A549 (cell line): Measurements from ENCODE around the gene PCDH9. TPM values are rescaled to one million over a fixed set of nuclear protein-coding genes. Genes with fewer than 3 reads are reported as not detected.

Source experiments
- ATAC-seq, 2 experiments: fragments of 200-7000 bp in 1 of 2; fragments of >200 bp in 1 of 2; cut with Nextera tagmentation in 1 of 2; cut with Tn5 transposase in 1 of 2; 3 replicates each; pipeline versions ENCODE4 v1.8.0 to v1.9.1; 2018 to 2020; ENCODE audit warnings: mild to moderate bottlenecking in 1 of 2, moderate library complexity in 1 of 2
- CTCF ChIA-PET: fragments of 300-600 bp; sonication (Branson Sonifier 250); formaldehyde crosslinking; extraction: SDS; loops from one replicate; lab custom pipeline; 2021; ENCODE audit warnings: antibody characterized with exemption, inconsistent platforms; lab: Yijun Ruan, JAX
- POLR2A ChIA-PET: fragments of 350-600 bp; formaldehyde crosslinking; extraction: SDS; loops from one replicate; lab custom pipeline; 2021; ENCODE audit warnings: antibody characterized with exemption, inconsistent platforms; lab: Yijun Ruan, JAX
- DNase-seq, 2 experiments: peaks; one replicate each; pipeline versions ENCODE4 v3.0.0 to v3.0.0-alpha.2; 2011 to 2016; ENCODE audit warnings: low read depth in 1 of 2, low spot score in 1 of 2
- FAIRE-seq: peaks from 2 replicates; lab custom pipeline; 2011; peaks lifted over from hg19 to GRCh38; lab: Jason Lieb, UNC
- H3K27ac ChIP-seq, 2 experiments: fragments of >200 bp; sonication (Bioruptor Twin); formaldehyde crosslinking; 3 replicates each; pipeline ENCODE4 v1.5.1; 2016 to 2017
- H3K4me1 ChIP-seq: fragments of >200 bp; sonication (Bioruptor Twin); formaldehyde crosslinking; 3 replicates; pipeline ENCODE4 v1.6.1; 2016
- H3K4me2 ChIP-seq: fragments of >200 bp; sonication (Bioruptor Twin); formaldehyde crosslinking; 3 replicates; pipeline ENCODE4 v1.6.1; 2016
- H3K4me3 ChIP-seq: fragments of >200 bp; sonication (Bioruptor Twin); formaldehyde crosslinking; 3 replicates; pipeline ENCODE4 v1.5.1; 2016
- H3K9me3 ChIP-seq: fragments of >200 bp; sonication (Bioruptor Twin); formaldehyde crosslinking; 3 replicates; pipeline ENCODE4 v1.6.1; 2016
- BHLHE40 ChIP-seq: IDR thresholded peaks from 2 replicates; pipeline ENCODE4 v1.6.1; 2012; ENCODE audit warnings: low read depth, low read length, inconsistent platforms
- CEBPB ChIP-seq, 2 experiments: fragments of >200 bp in 1 of 2; sonication (Bioruptor Twin) in 1 of 2; formaldehyde crosslinking in 1 of 2; IDR thresholded peaks; 2 replicates each; pipeline ENCODE4 v1.6.1; 2012 to 2016
- CHD4 ChIP-seq: fragments of 200-600 bp; sonication (generic); IDR thresholded peaks from 2 replicates; pipeline ENCODE4 v1.6.1; 2016; ENCODE audit warnings: antibody characterized with exemption, mild to moderate bottlenecking, borderline replicate concordance
- E2F6 ChIP-seq: IDR thresholded peaks from 2 replicates; pipeline ENCODE4 v1.6.1; 2012; ENCODE audit warnings: low read depth, borderline replicate concordance
- EHMT2 ChIP-seq: fragments of 200-600 bp; sonication (generic); IDR thresholded peaks from 2 replicates; pipeline ENCODE4 v1.6.1; 2016; ENCODE audit warnings: antibody characterized with exemption, low read depth, mild to moderate bottlenecking, moderate library complexity
- EP300 ChIP-seq, 2 experiments: fragments of >200 bp; sonication (Bioruptor Twin); formaldehyde crosslinking; IDR thresholded peaks; 2 replicates in 1 of 2; 3 replicates in 1 of 2; pipeline ENCODE4 v1.6.1; 2016 to 2017
- FOSL2 ChIP-seq, 2 experiments: fragments of 450-650 bp in 1 of 2; fragments of >200 bp in 1 of 2; sonication (Bioruptor Twin) in 1 of 2; formaldehyde crosslinking; IDR thresholded peaks; 2 replicates each; pipeline versions ENCODE4 v1.5.0 to v1.6.1; 2016 to 2020; ENCODE audit warnings: mild to moderate bottlenecking in 1 of 2, moderate library complexity in 1 of 2
- FOXS1 ChIP-seq: fragments of 250-450 bp; sonication (Bioruptor Pico); IDR thresholded peaks from 2 replicates; pipeline ENCODE4 v1.5.0; 2020; ENCODE audit warnings: mild to moderate bottlenecking, moderate library complexity
- HDAC2 ChIP-seq: fragments of 200-600 bp; sonication (generic); IDR thresholded peaks from 2 replicates; pipeline ENCODE4 v1.6.1; 2016
- HEYL ChIP-seq: fragments of 250-450 bp; sonication (Bioruptor Pico); IDR thresholded peaks from 2 replicates; pipeline ENCODE4 v1.8.0; 2021; ENCODE audit warnings: mild to moderate bottlenecking, moderate library complexity
- HOXB13 ChIP-seq: fragments of 250-450 bp; sonication (Bioruptor Pico); IDR thresholded peaks from 2 replicates; pipeline ENCODE4 v1.5.0; 2020; ENCODE audit warnings: low read depth, mild to moderate bottlenecking, moderate library complexity
- KDM5A ChIP-seq: fragments of 200-600 bp; sonication (generic); IDR thresholded peaks from 2 replicates; pipeline ENCODE4 v1.6.1; 2016; ENCODE audit warnings: antibody characterized with exemption, mild to moderate bottlenecking
- MAFK ChIP-seq: fragments of 450-650 bp; IDR thresholded peaks from 2 replicates; pipeline ENCODE4 v1.6.1; 2014; ENCODE audit not compliant: partially characterized antibody
- MYC ChIP-seq: IDR thresholded peaks from 2 replicates; pipeline ENCODE4 v1.6.1; 2012; ENCODE audit warnings: mild to moderate bottlenecking, inconsistent platforms, low read length, improper control_type of control experiment, borderline replicate concordance
- NR3C1 ChIP-seq: fragments of >200 bp; sonication (Bioruptor Twin); formaldehyde crosslinking; IDR thresholded peaks from 3 replicates; pipeline ENCODE4 v1.6.1; 2017
- POLR2AphosphoS2 ChIP-seq: conservative IDR thresholded peaks from 2 replicates; pipeline ENCODE4 v1.6.1; 2012; ENCODE audit warnings: low read length, improper control_type of control experiment, inconsistent platforms
- RNF2 ChIP-seq: fragments of 200-600 bp; sonication (generic); IDR thresholded peaks from 2 replicates; pipeline ENCODE4 v1.6.1; 2016; ENCODE audit warnings: low read depth, mild to moderate bottlenecking, antibody characterized with exemption, moderate library complexity, borderline replicate concordance
- ZFP36 ChIP-seq: fragments of 450-650 bp; IDR thresholded peaks from 2 replicates; pipeline ENCODE4 v1.6.1; 2014; ENCODE audit warnings: borderline replicate concordance; ENCODE audit not compliant: partially characterized antibody
- ZNF302 ChIP-seq: fragments of 250-450 bp; sonication (Bioruptor Pico); IDR thresholded peaks from 2 replicates; pipeline ENCODE4 v1.9.0; 2021; ENCODE audit warnings: inconsistent platforms, mild to moderate bottlenecking, moderate library complexity
- WGBS: methylation state at CpG from one replicate; pipeline ENCODE4 v1.1.6; 2017; ENCODE audit errors: missing lambda C conversion rate; 5-methylcytosine and 5-hydroxymethylcytosine counted together
- polyA plus RNA-seq, 4 experiments: library from polyadenylated mRNA; depleted of rRNA in 3 of 4; stranded (reverse); fragments of >200 nt; fragmentation: RNase III in 1 of 4; extraction: RNeasy Plus Mini Kit Qiagen cat#74134 plus additional on column Dnase treatment in 1 of 4; gene quantifications; 2 replicates in 3 of 4; 3 replicates in 1 of 4; pipeline ENCODE4 v1.2.3, GENCODE V29; 2011 to 2017
- TF ChIP-seq, protein P1 (sequence below): fragments of >200 bp; sonication (Bioruptor Twin); formaldehyde crosslinking; IDR thresholded peaks from 3 replicates; pipeline ENCODE4 v1.5.1; 2016
- TF ChIP-seq, protein P2 (sequence below): fragments of >200 bp; sonication (Bioruptor Twin); formaldehyde crosslinking; IDR thresholded peaks from 2 replicates; pipeline ENCODE4 v1.6.1; 2016
- TF ChIP-seq, protein P3 (sequence below): fragments of 150-350 bp; IDR thresholded peaks from 2 replicates; pipeline ENCODE4 v1.6.1; 2014; ENCODE audit warnings: low read depth, mild to moderate bottlenecking, low read length

PCDH9 gene
- polyA plus RNA-seq, 2 of the 4 experiments (the other 2 are of a cell fraction) = 16.0 to 29.5 TPM

GRCh38 chr13:67052550-67053490 lies 177.3 kb downstream of the PCDH9 start:
- ATAC-seq (0 out of 6 replicates have a peak, but pooled peaks of 1 of the 2 experiments have one; percentile 26), DNase-seq (no peak), FAIRE-seq (no peak)
- H3K4me2 ChIP-seq = no peak overlapping the region
- 88% methylated on average over 8 of the region's 8 CpGs for WGBS
- no peaks in the 10 kb centered on the region for H3K9me3 ChIP-seq
- H3K27ac ChIP-seq = no peak overlapping the region
- no peak overlapping the region for H3K4me3 ChIP-seq
- TF ChIP-seq FOXS1 (no peak), ZFP36 (no peak), RNF2 (no peak), NR3C1 (no peak), CEBPB (IDR thresholded peaks at IDR 0.05) (no peak), HDAC2 (no peak), HOXB13 (CRISPR knock-in tag) (no peak), MAFK (no peak), CHD4 (no peak), EHMT2 (no peak), E2F6 (no peak)
- TF ChIP-seq, protein P1, sequence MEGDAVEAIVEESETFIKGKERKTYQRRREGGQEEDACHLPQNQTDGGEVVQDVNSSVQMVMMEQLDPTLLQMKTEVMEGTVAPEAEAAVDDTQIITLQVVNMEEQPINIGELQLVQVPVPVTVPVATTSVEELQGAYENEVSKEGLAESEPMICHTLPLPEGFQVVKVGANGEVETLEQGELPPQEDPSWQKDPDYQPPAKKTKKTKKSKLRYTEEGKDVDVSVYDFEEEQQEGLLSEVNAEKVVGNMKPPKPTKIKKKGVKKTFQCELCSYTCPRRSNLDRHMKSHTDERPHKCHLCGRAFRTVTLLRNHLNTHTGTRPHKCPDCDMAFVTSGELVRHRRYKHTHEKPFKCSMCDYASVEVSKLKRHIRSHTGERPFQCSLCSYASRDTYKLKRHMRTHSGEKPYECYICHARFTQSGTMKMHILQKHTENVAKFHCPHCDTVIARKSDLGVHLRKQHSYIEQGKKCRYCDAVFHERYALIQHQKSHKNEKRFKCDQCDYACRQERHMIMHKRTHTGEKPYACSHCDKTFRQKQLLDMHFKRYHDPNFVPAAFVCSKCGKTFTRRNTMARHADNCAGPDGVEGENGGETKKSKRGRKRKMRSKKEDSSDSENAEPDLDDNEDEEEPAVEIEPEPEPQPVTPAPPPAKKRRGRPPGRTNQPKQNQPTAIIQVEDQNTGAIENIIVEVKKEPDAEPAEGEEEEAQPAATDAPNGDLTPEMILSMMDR = no peak
- H3K4me1 ChIP-seq = peaks cover 19% of the 10 kb centered on the region
- POLR2A ChIA-PET = no interaction called here
- CTCF ChIA-PET = no interaction called here

- Histone ChIP-seq H3K4me2 (no peak overlapping the region), H3K27ac (no peak overlapping the region), H3K4me3 (no peak overlapping the region), H3K9me3 (no peaks in the 10 kb centered on the region), H3K4me1 (peaks cover 29% of the 10 kb centered on the region)
- FAIRE-seq = no peak
- DNase-seq = no peak
- POLR2A ChIA-PET = no interaction called here
- TF ChIP-seq POLR2AphosphoS2 (no peak), ZNF302 (CRISPR knock-in tag) (no peak), FOSL2 (IDR thresholded peaks at IDR 0.05) (no peak), FOSL2 (CRISPR knock-in tag; IDR thresholded peaks at IDR 0.05) (no peak), EP300 (IDR thresholded peaks at IDR 0.05) (no peak), KDM5A (no peak), E2F6 (no peak), MYC (no peak), HDAC2 (no peak), BHLHE40 (no peak), HEYL (CRISPR knock-in tag) (no peak)
- TF ChIP-seq, protein P2, sequence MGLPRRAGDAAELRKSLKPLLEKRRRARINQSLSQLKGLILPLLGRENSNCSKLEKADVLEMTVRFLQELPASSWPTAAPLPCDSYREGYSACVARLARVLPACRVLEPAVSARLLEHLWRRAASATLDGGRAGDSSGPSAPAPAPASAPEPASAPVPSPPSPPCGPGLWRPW = no peak
- TF ChIP-seq, protein P3, sequence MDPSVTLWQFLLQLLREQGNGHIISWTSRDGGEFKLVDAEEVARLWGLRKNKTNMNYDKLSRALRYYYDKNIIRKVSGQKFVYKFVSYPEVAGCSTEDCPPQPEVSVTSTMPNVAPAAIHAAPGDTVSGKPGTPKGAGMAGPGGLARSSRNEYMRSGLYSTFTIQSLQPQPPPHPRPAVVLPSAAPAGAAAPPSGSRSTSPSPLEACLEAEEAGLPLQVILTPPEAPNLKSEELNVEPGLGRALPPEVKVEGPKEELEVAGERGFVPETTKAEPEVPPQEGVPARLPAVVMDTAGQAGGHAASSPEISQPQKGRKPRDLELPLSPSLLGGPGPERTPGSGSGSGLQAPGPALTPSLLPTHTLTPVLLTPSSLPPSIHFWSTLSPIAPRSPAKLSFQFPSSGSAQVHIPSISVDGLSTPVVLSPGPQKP = no peak
- CTCF ChIA-PET = no interaction called here
- ATAC-seq = no peak
- 73% methylated on average over 1 of the region's 1 CpG for WGBS
Observed at GRCh38 chr13:67049744-67050143, 180.4 kb downstream of the PCDH9 start.
